ENCODE results near the gene ADGRE1. TPM values are rescaled to one million over a fixed set of nuclear protein-coding genes. Genes with fewer than 3 reads are reported as not detected.

ADGRE1 gene
- total RNA-seq, 2 donors from 2014 or later: 0.15 to 0.85 TPM

GRCh38 chr19:6979399-6979798 is 92.0 kb downstream of the ADGRE1 start:
- intact Hi-C loops (cut with DNase I): no loop called here
- Histone ChIP-seq H3K36me3 (no peaks in the 10 kb centered on the region), H3K4me1 (no peaks in the 10 kb centered on the region), H3K27me3 (no peaks in the 10 kb centered on the region), H3K9me3 (no peaks in the 10 kb centered on the region), H3K4me3 (no peak overlapping the region), H3K9ac (ENCODE audit: low read depth in 2 of 2, low read length in 2 of 2) (no peak overlapping the region), H3K27ac (no peak overlapping the region)
- no peak for DNase-seq
- TF ChIP-seq CTCF (IDR thresholded peaks at IDR 0.05): no peak

- intact Hi-C loops (cut with DNase I): no loop called here
- Histone ChIP-seq H3K9ac (ENCODE audit: low read depth in 2 of 2, low read length in 2 of 2) (no peak overlapping the region), H3K9me3 (no peaks in the 10 kb centered on the region), H3K4me1 (no peaks in the 10 kb centered on the region), H3K36me3 (no peaks in the 10 kb centered on the region), H3K27me3 (no peaks in the 10 kb centered on the region), H3K4me3 (no peak overlapping the region), H3K27ac (no peak overlapping the region)
- DNase-seq: no peak
- TF ChIP-seq CTCF (IDR thresholded peaks at IDR 0.05): no peak
These were observed 96.1 kb downstream of the ADGRE1 start for GRCh38 chr19:6983448-6983847.

GRCh38 chr19:6987850-6988249 is 100.5 kb downstream of the ADGRE1 start:
- no peak for DNase-seq
- Histone ChIP-seq H3K27ac (no peak overlapping the region), H3K27me3 (no peaks in the 10 kb centered on the region), H3K9ac (ENCODE audit: low read depth in 2 of 2, low read length in 2 of 2) (no peak overlapping the region), H3K4me3 (no peak overlapping the region), H3K36me3 (no peaks in the 10 kb centered on the region), H3K9me3 (no peaks in the 10 kb centered on the region), H3K4me1 (no peaks in the 10 kb centered on the region)
- intact Hi-C loops (cut with DNase I): no loop called here
- TF ChIP-seq CTCF (IDR thresholded peaks at IDR 0.05): no peak

- Histone ChIP-seq H3K9ac (ENCODE audit: low read depth in 2 of 2, low read length in 2 of 2) (no peak overlapping the region), H3K27ac (no peak overlapping the region), H3K27me3 (no peaks in the 10 kb centered on the region), H3K9me3 (no peaks in the 10 kb centered on the region), H3K4me3 (no peak overlapping the region), H3K36me3 (no peaks in the 10 kb centered on the region), H3K4me1 (no peaks in the 10 kb centered on the region)
- intact Hi-C loops (cut with DNase I): no loop called here
- DNase-seq: no peak
- TF ChIP-seq CTCF (IDR thresholded peaks at IDR 0.05): no peak
These were observed 100.9 kb downstream of the ADGRE1 start for GRCh38 chr19:6988257-6988656.

Other genes with a start within 250 kb of the ADGRE1 start
- gene TNFSF14, start 217.4 kb upstream of the ADGRE1 start, total RNA-seq: 1 to 10 TPM in 1 of 2 donors, under 1 TPM in 1; 0.48 to 1.3 TPM
- 10 to 100 TPM; 28.2 to 83.9 TPM for gene C3, start 166.9 kb upstream of the ADGRE1 start, total RNA-seq
- 100 to 1,000 TPM in 1 of 2 donors, 10 to 100 TPM in 1; 92.0 to 109 TPM for gene GPR108, start 150.0 kb upstream of the ADGRE1 start, total RNA-seq
- 10 to 100 TPM; 67.7 to 78.2 TPM for gene TRIP10, start 147.9 kb upstream of the ADGRE1 start, total RNA-seq
- gene SH2D3A, start 120.1 kb upstream of the ADGRE1 start, total RNA-seq: 10 to 100 TPM; 34.2 to 44.3 TPM
- gene VAV1, start 114.9 kb upstream of the ADGRE1 start, total RNA-seq: 1 to 10 TPM; 5.7 to 6.0 TPM
- not detected for gene MBD3L2B, start 133.9 kb downstream of the ADGRE1 start, total RNA-seq
- gene MBD3L5, start 143.0 kb downstream of the ADGRE1 start, total RNA-seq: not detected
- gene MBD3L4, start 152.6 kb downstream of the ADGRE1 start, total RNA-seq: not detected
- not detected for gene MBD3L2, start 161.7 kb downstream of the ADGRE1 start, total RNA-seq
- gene MBD3L3, start 171.1 kb downstream of the ADGRE1 start, total RNA-seq: not detected
- 1 to 10 TPM; 7.5 to 7.9 TPM for gene ZNF557, start 182.1 kb downstream of the ADGRE1 start, total RNA-seq

Measured in colonic mucosa (tissue), 4 donors.